ENCODE data around the gene FSTL4. TPM values are rescaled to one million over a fixed set of nuclear protein-coding genes. Genes with fewer than 3 reads are reported as not detected.

FSTL4 gene
- total RNA-seq, 1 experiment from 2014 or later, result not detected

- no peaks in the 10 kb centered on the region for H3K36me3 ChIP-seq (ENCODE audit: low read depth)
- no peaks in the 10 kb centered on the region for H3K9me2 ChIP-seq (ENCODE audit: insufficient read depth)
- ChIA-PET CTCF (no interaction called here), POLR2A (ENCODE audit: unreplicated experiment) (no interaction called here)
- no peaks in the 10 kb centered on the region for H3K27me3 ChIP-seq (ENCODE audit: insufficient read depth, low read depth)
- no peak for DNase-seq
- no peaks in the 10 kb centered on the region for H3K9me3 ChIP-seq (ENCODE audit: insufficient read depth, low read depth)
- peaks cover 7% of the 10 kb centered on the region for H3F3A ChIP-seq (ENCODE audit: insufficient read depth, low read depth)
- no peak overlapping the region for H3K4me3 ChIP-seq
- intact Hi-C loops (cut with micrococcal nuclease; ENCODE audit: unreplicated experiment), result no loop called here
- peaks cover 14% of the 10 kb centered on the region; the same call in 1 of the 2 replicates for H3K4me1 ChIP-seq (replicated peaks; ENCODE audit: insufficient read depth)
- no peak overlapping the region for H3K27ac ChIP-seq
- TF ChIP-seq, protein P1, sequence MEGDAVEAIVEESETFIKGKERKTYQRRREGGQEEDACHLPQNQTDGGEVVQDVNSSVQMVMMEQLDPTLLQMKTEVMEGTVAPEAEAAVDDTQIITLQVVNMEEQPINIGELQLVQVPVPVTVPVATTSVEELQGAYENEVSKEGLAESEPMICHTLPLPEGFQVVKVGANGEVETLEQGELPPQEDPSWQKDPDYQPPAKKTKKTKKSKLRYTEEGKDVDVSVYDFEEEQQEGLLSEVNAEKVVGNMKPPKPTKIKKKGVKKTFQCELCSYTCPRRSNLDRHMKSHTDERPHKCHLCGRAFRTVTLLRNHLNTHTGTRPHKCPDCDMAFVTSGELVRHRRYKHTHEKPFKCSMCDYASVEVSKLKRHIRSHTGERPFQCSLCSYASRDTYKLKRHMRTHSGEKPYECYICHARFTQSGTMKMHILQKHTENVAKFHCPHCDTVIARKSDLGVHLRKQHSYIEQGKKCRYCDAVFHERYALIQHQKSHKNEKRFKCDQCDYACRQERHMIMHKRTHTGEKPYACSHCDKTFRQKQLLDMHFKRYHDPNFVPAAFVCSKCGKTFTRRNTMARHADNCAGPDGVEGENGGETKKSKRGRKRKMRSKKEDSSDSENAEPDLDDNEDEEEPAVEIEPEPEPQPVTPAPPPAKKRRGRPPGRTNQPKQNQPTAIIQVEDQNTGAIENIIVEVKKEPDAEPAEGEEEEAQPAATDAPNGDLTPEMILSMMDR (conservative IDR thresholded peaks at IDR 0.05), result no peak
- TF ChIP-seq EZH2 (IDR thresholded peaks at IDR 0.05; ENCODE audit: low read depth), result no peak
- no peak overlapping the region for H3K4me2 ChIP-seq
- no peak overlapping the region for H2AFZ ChIP-seq
- BruUV-seq (replicated peaks), result no TSS peak
- H3K79me2 ChIP-seq (ENCODE audit: low read depth), result no peaks in the 10 kb centered on the region
- H4K20me1 ChIP-seq (ENCODE audit: insufficient read depth), result no peaks in the 10 kb centered on the region
Measured at GRCh38 chr5:133343196-133343595, 269.1 kb downstream of the FSTL4 start.

GRCh38 chr5:133341915-133342710 is 270.2 kb downstream of the FSTL4 start:
- H3K9me2 ChIP-seq (ENCODE audit: insufficient read depth), result no peaks in the 10 kb centered on the region
- no peak overlapping the region for H3K4me3 ChIP-seq
- POLR2A ChIA-PET (ENCODE audit: unreplicated experiment), result no interaction called here
- H3K4me2 ChIP-seq, result no peak overlapping the region
- peaks cover 14% of the 10 kb centered on the region; the same call in 1 of the 2 replicates for H3K4me1 ChIP-seq (replicated peaks; ENCODE audit: insufficient read depth)
- no peaks in the 10 kb centered on the region for H3K79me2 ChIP-seq (ENCODE audit: low read depth)
- no peak overlapping the region for H2AFZ ChIP-seq
- H3F3A ChIP-seq (ENCODE audit: insufficient read depth, low read depth), result peaks cover 7% of the 10 kb centered on the region
- TF ChIP-seq EZH2 (IDR thresholded peaks at IDR 0.05; ENCODE audit: low read depth), result no peak
- TF ChIP-seq, protein P1 (conservative IDR thresholded peaks at IDR 0.05), result 0 out of 2 replicates have a peak, but pooled peaks have one; percentile 18
- no peak overlapping the region for H3K27ac ChIP-seq
- DNase-seq, result no peak
- H3K27me3 ChIP-seq (ENCODE audit: insufficient read depth, low read depth), result no peaks in the 10 kb centered on the region
- no TSS peak for BruUV-seq (replicated peaks)
- intact Hi-C loops (cut with micrococcal nuclease; ENCODE audit: unreplicated experiment), result no loop called here
- no peaks in the 10 kb centered on the region for H4K20me1 ChIP-seq (ENCODE audit: insufficient read depth)
- CTCF ChIA-PET, result no interaction called here
- H3K9me3 ChIP-seq (ENCODE audit: insufficient read depth, low read depth), result no peaks in the 10 kb centered on the region
- no peaks in the 10 kb centered on the region for H3K36me3 ChIP-seq (ENCODE audit: low read depth)

- Histone ChIP-seq H2AFZ (no peak overlapping the region), H3K4me1 (replicated peaks; ENCODE audit: insufficient read depth) (peaks cover 14% of the 10 kb centered on the region; the same call in 1 of the 2 replicates), H4K20me1 (ENCODE audit: insufficient read depth) (no peaks in the 10 kb centered on the region), H3K9me3 (ENCODE audit: insufficient read depth, low read depth) (no peaks in the 10 kb centered on the region), H3K36me3 (ENCODE audit: low read depth) (no peaks in the 10 kb centered on the region), H3K9me2 (ENCODE audit: insufficient read depth) (no peaks in the 10 kb centered on the region), H3K4me3 (no peak overlapping the region), H3K79me2 (ENCODE audit: low read depth) (no peaks in the 10 kb centered on the region), H3K27ac (no peak overlapping the region), H3K4me2 (no peak overlapping the region), H3F3A (ENCODE audit: insufficient read depth, low read depth) (peaks cover 7% of the 10 kb centered on the region), H3K27me3 (ENCODE audit: insufficient read depth, low read depth) (no peaks in the 10 kb centered on the region)
- DNase-seq, result no peak
- no peak for TF ChIP-seq EZH2 (IDR thresholded peaks at IDR 0.05; ENCODE audit: low read depth)
- TF ChIP-seq, protein P1 (conservative IDR thresholded peaks at IDR 0.05), result no peak
- no TSS peak for BruUV-seq (replicated peaks)
- ChIA-PET POLR2A (ENCODE audit: unreplicated experiment) (no interaction called here), CTCF (no interaction called here)
- intact Hi-C loops (cut with micrococcal nuclease; ENCODE audit: unreplicated experiment), result no loop called here
Measured at GRCh38 chr5:133341296-133341695, 271.0 kb downstream of the FSTL4 start.
